Cardiac fibroblast (primary cell): ENCODE data around the gene PIP4K2C.

ENCODE experiments used
- DNase-seq, 2 donors: peaks; one replicate each; pipeline versions ENCODE4 v3.0.0 to v3.0.0-alpha.2; 2010; ENCODE audit warnings: low read depth in 2 of 2
- H3K4me3 ChIP-seq, 2 donors: replicated peaks in 1 of 2; 1 replicate in 1 of 2; 2 replicates in 1 of 2; pipeline ENCODE4 v1.5.1; 2011; ENCODE audit warnings: low read depth in 2 of 2, low read length in 2 of 2, mild to moderate bottlenecking in 2 of 2, moderate library complexity in 1 of 2
- CTCF ChIP-seq: IDR thresholded peaks from one replicate; pipeline ENCODE4 v1.5.1; 2011; ENCODE audit warnings: low read depth, mild to moderate bottlenecking, low read length, inconsistent platforms

The PIP4K2C gene

GRCh38 chr12:57548013-57548315, 43.0 kb upstream of the PIP4K2C start:
- no peak for DNase-seq
- TF ChIP-seq CTCF = no peak
- no peak overlapping the region for H3K4me3 ChIP-seq

GRCh38 chr12:57548488-57548887, 42.5 kb upstream of the PIP4K2C start:
- no peak overlapping the region for H3K4me3 ChIP-seq
- DNase-seq = no peak
- no peak for TF ChIP-seq CTCF

GRCh38 chr12:57549203-57549908, 41.6 kb upstream of the PIP4K2C start:
- peak overlapping the region in 1 of 2 donors; percentile 43 for H3K4me3 ChIP-seq
- DNase-seq = no peak
- TF ChIP-seq CTCF = no peak

GRCh38 chr12:57549909-57550640, 40.9 kb upstream of the PIP4K2C start, which contains the start of gene KIF5A:
Gene KIF5A, plus strand, starts transcription at chr12:57550044. Its CDS starts 228 bp downstream, at chr12:57550272.
- H3K4me3 ChIP-seq = peak within 1 kb of the TSS; percentile 35 to 43
- DNase-seq = no peak
- no peak for TF ChIP-seq CTCF

GRCh38 chr12:57550641-57551549, 40.1 kb upstream of the PIP4K2C start:
- H3K4me3 ChIP-seq = no peak overlapping the region
- TF ChIP-seq CTCF = no peak
- DNase-seq = no peak

GRCh38 chr12:57551637-57552305, 39.2 kb upstream of the PIP4K2C start:
- DNase-seq = no peak
- no peak for TF ChIP-seq CTCF
- no peak overlapping the region for H3K4me3 ChIP-seq
